GM12872 (cell line): ENCODE measurements around the gene SCN10A.

Experiments used
- CTCF ChIP-seq: IDR thresholded peaks from 3 replicates; pipeline ENCODE4 v1.5.1; 2011; ENCODE audit warnings: low read depth, mild to moderate bottlenecking, low read length, moderate library complexity; ENCODE audit not compliant: insufficient read depth

Gene SCN10A

GRCh38 chr3:38792983-38793382, 23.0 kb downstream of the SCN10A start:
- TF ChIP-seq CTCF = no peak

- TF ChIP-seq CTCF = no peak
Observed at GRCh38 chr3:38782148-38782547, 33.9 kb downstream of the SCN10A start.

GRCh38 chr3:38773528-38773927, 42.5 kb downstream of the SCN10A start:
- TF ChIP-seq CTCF = no peak

GRCh38 chr3:38763569-38763968, 52.4 kb downstream of the SCN10A start:
- no peak; the same call in 2 of the 3 replicates for TF ChIP-seq CTCF

- no peak for TF ChIP-seq CTCF
Observed at GRCh38 chr3:38758557-38758956, 57.5 kb downstream of the SCN10A start.

- no peak for TF ChIP-seq CTCF
Observed at GRCh38 chr3:38757721-38758120, 58.3 kb downstream of the SCN10A start.

- TF ChIP-seq CTCF = no peak
Observed at GRCh38 chr3:38756892-38757291, 59.1 kb downstream of the SCN10A start.

- TF ChIP-seq CTCF = no peak
Observed at GRCh38 chr3:38755130-38755529, 60.9 kb downstream of the SCN10A start.
